GM18909 (cell line): ENCODE measurements around the gene FERMT3.
A peak's percentile ranks its signal among the peaks of the same experiment; 100 is the strongest.

ENCODE experiments used
- ATAC-seq: cut with Tn5 transposase; IDR thresholded peaks from one replicate; pipeline ENCODE4 v1.9.1; 2021; ENCODE audit warnings: mild to moderate bottlenecking; ENCODE audit not compliant: unreplicated experiment, poor library complexity

FERMT3 gene

GRCh38 chr11:64218628-64219353 lies 12.3 kb downstream of the FERMT3 start:
- ATAC-seq, result no peak

GRCh38 chr11:64219354-64219684 lies 12.8 kb downstream of the FERMT3 start:
- no peak for ATAC-seq

GRCh38 chr11:64219755-64220154 lies 13.2 kb downstream of the FERMT3 start:
- no peak for ATAC-seq

GRCh38 chr11:64220271-64220670 lies 13.8 kb downstream of the FERMT3 start:
- no peak for ATAC-seq

- no peak for ATAC-seq
Measured at GRCh38 chr11:64220798-64221197, 14.3 kb downstream of the FERMT3 start.

- no peak for ATAC-seq
Measured at GRCh38 chr11:64222651-64223000, 16.1 kb downstream of the FERMT3 start.

GRCh38 chr11:64223001-64223651 lies 16.6 kb downstream of the FERMT3 start:
- no peak for ATAC-seq

- ATAC-seq, result no peak
Measured at GRCh38 chr11:64224151-64224890, 17.8 kb downstream of the FERMT3 start.

GRCh38 chr11:64224891-64225607 lies 18.5 kb downstream of the FERMT3 start:
- no peak for ATAC-seq

GRCh38 chr11:64225608-64226506 lies 19.3 kb downstream of the FERMT3 start, which contains the start of the genes NUDT22 and TRPT1:
Gene NUDT22 (plus strand): TSS chr11:64226274. CDS start chr11:64226653, 379 bp downstream.
Gene TRPT1 (minus strand): TSS chr11:64226186. CDS start chr11:64225860, 326 bp downstream.
- ATAC-seq, result peak; percentile 44

- ATAC-seq, result peak; percentile 25
Measured at GRCh38 chr11:64226507-64227051, 20.1 kb downstream of the FERMT3 start.

GRCh38 chr11:64227405-64227956 lies 21.0 kb downstream of the FERMT3 start:
- no peak for ATAC-seq

GRCh38 chr11:64229090-64229743 lies 22.7 kb downstream of the FERMT3 start:
- ATAC-seq, result no peak

GRCh38 chr11:64229744-64230170 lies 23.2 kb downstream of the FERMT3 start:
- no peak for ATAC-seq

GRCh38 chr11:64230171-64230984 lies 23.9 kb downstream of the FERMT3 start, which contains the start of gene DNAJC4:
Gene DNAJC4 (plus strand): TSS chr11:64230548. CDS start chr11:64230855, 307 bp downstream.
- ATAC-seq, result peak; percentile 49

GRCh38 chr11:64230985-64231365 lies 24.5 kb downstream of the FERMT3 start:
- ATAC-seq, result no peak

- ATAC-seq, result no peak
Measured at GRCh38 chr11:64231546-64231945, 25.0 kb downstream of the FERMT3 start.
